ENCODE measurements around the gene CD28. TPM values are rescaled to one million over a fixed set of nuclear protein-coding genes. Genes with fewer than 3 reads are reported as not detected.

CD28 gene
- total RNA-seq, 1 donor from 2014 or later, result not detected

- no peak for TF ChIP-seq CTCF (IDR thresholded peaks at IDR 0.05; ENCODE audit: unreplicated experiment)
- H3K4me3 Mint-ChIP-seq, result no peak overlapping the region
- no peaks in the 10 kb centered on the region for H3K27me3 Mint-ChIP-seq (ENCODE audit: low read depth)
- H3K36me3 Mint-ChIP-seq, result no peaks in the 10 kb centered on the region
- H3K4me1 Mint-ChIP-seq, result peaks cover 7% of the 10 kb centered on the region
- H3K27ac Mint-ChIP-seq, result no peak overlapping the region
- DNase-seq (ENCODE audit: low spot score in 2 of 2, unreplicated experiment in 2 of 2), result no peak
- no peaks in the 10 kb centered on the region for H3K9me3 Mint-ChIP-seq
Observed at GRCh38 chr2:203662951-203663350, 43.5 kb upstream of the CD28 start.

GRCh38 chr2:203664029-203664755 lies 42.2 kb upstream of the CD28 start:
- Mint-ChIP-seq H3K9me3 (no peaks in the 10 kb centered on the region), H3K36me3 (no peaks in the 10 kb centered on the region), H3K27ac (no peak overlapping the region), H3K4me3 (no peak overlapping the region), H3K27me3 (ENCODE audit: low read depth) (no peaks in the 10 kb centered on the region), H3K4me1 (peaks cover 7% of the 10 kb centered on the region)
- no peak for TF ChIP-seq CTCF (IDR thresholded peaks at IDR 0.05; ENCODE audit: unreplicated experiment)
- no peak for DNase-seq (ENCODE audit: low spot score in 2 of 2, unreplicated experiment in 2 of 2)

- H3K4me1 Mint-ChIP-seq, result peaks cover 2% of the 10 kb centered on the region
- no peaks in the 10 kb centered on the region for H3K36me3 Mint-ChIP-seq
- no peak for TF ChIP-seq CTCF (IDR thresholded peaks at IDR 0.05; ENCODE audit: unreplicated experiment)
- DNase-seq (ENCODE audit: low spot score in 2 of 2, unreplicated experiment in 2 of 2), result no peak
- H3K27ac Mint-ChIP-seq, result no peak overlapping the region
- peaks cover 5% of the 10 kb centered on the region for H3K9me3 Mint-ChIP-seq
- no peak overlapping the region for H3K4me3 Mint-ChIP-seq
- H3K27me3 Mint-ChIP-seq (ENCODE audit: low read depth), result no peaks in the 10 kb centered on the region
Observed at GRCh38 chr2:203667838-203668237, 38.6 kb upstream of the CD28 start.

- H3K36me3 Mint-ChIP-seq, result no peaks in the 10 kb centered on the region
- no peak for DNase-seq (ENCODE audit: low spot score in 2 of 2, unreplicated experiment in 2 of 2)
- no peak overlapping the region for H3K27ac Mint-ChIP-seq
- TF ChIP-seq CTCF (IDR thresholded peaks at IDR 0.05; ENCODE audit: unreplicated experiment), result no peak
- no peaks in the 10 kb centered on the region for H3K27me3 Mint-ChIP-seq (ENCODE audit: low read depth)
- no peaks in the 10 kb centered on the region for H3K4me1 Mint-ChIP-seq
- no peak overlapping the region for H3K4me3 Mint-ChIP-seq
- peaks cover 11% of the 10 kb centered on the region for H3K9me3 Mint-ChIP-seq
Observed at GRCh38 chr2:203669820-203670219, 36.6 kb upstream of the CD28 start.

GRCh38 chr2:203670939-203671338 lies 35.5 kb upstream of the CD28 start:
- no peak for TF ChIP-seq CTCF (IDR thresholded peaks at IDR 0.05; ENCODE audit: unreplicated experiment)
- Mint-ChIP-seq H3K27me3 (ENCODE audit: low read depth) (no peaks in the 10 kb centered on the region), H3K4me1 (no peaks in the 10 kb centered on the region), H3K36me3 (no peaks in the 10 kb centered on the region), H3K4me3 (no peak overlapping the region), H3K9me3 (peaks cover 11% of the 10 kb centered on the region), H3K27ac (no peak overlapping the region)
- no peak for DNase-seq (ENCODE audit: low spot score in 2 of 2, unreplicated experiment in 2 of 2)
